ENCODE data around the gene GREM2.

DNA sequence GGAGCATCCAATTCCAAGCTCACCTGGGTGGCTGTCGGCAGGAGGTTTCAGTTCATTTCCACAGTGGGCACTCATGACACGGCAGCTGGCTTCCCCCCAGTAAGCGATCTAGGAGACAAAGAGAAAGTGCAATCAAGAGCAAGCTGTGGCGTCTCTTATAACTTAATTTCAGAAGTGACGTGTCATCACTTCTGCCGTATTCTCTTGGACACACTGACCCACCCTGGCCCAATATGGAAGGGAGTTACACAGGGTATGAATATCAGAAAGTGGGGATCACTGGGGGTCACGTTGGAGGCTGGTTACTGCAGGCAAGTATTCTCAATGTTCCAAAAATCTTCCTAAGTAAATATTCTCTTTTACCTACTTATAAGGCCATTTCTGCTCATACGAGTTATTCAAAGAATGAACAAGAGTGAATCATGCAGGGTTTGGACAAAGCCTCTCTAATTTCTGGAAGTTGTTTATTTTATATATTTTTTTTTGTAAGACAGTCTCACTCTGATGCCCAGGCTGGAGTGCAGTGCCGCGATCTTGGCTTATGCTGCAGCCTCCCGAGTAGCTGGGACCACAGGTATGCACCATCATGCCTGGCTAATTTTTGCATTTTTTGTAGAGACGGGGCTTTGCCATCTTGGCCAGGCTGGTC lies 46.5 kb upstream of the GREM2 start:
- TF ChIP-seq, protein P1, sequence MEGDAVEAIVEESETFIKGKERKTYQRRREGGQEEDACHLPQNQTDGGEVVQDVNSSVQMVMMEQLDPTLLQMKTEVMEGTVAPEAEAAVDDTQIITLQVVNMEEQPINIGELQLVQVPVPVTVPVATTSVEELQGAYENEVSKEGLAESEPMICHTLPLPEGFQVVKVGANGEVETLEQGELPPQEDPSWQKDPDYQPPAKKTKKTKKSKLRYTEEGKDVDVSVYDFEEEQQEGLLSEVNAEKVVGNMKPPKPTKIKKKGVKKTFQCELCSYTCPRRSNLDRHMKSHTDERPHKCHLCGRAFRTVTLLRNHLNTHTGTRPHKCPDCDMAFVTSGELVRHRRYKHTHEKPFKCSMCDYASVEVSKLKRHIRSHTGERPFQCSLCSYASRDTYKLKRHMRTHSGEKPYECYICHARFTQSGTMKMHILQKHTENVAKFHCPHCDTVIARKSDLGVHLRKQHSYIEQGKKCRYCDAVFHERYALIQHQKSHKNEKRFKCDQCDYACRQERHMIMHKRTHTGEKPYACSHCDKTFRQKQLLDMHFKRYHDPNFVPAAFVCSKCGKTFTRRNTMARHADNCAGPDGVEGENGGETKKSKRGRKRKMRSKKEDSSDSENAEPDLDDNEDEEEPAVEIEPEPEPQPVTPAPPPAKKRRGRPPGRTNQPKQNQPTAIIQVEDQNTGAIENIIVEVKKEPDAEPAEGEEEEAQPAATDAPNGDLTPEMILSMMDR (conservative IDR thresholded peaks at IDR 0.05 in 1 of 2, IDR thresholded peaks at IDR 0.05 in 1 of 2; ENCODE audit: extremely low read depth in 1 of 2, insufficient read depth in 1 of 2, low read depth in 1 of 2, low read length in 2 of 2): no peak
- TF ChIP-seq EZH2 (IDR thresholded peaks at IDR 0.05; ENCODE audit: borderline replicate concordance, low read length): no peak

Measured in mammary epithelial cell (primary cell).